Hypothalamus (tissue), 51 donors: ENCODE results near the gene KAT14.
"Not testable (repeated sequence)": the region's sequence is repeated elsewhere in the genome, so short reads cannot be mapped to it uniquely, and the experiment has no call there.

Source experiments
- DNase-seq, 51 donors: peaks; one replicate each; lab custom pipeline; 2025; lab: John Stamatoyannopoulos, UW

KAT14 gene

DNA sequence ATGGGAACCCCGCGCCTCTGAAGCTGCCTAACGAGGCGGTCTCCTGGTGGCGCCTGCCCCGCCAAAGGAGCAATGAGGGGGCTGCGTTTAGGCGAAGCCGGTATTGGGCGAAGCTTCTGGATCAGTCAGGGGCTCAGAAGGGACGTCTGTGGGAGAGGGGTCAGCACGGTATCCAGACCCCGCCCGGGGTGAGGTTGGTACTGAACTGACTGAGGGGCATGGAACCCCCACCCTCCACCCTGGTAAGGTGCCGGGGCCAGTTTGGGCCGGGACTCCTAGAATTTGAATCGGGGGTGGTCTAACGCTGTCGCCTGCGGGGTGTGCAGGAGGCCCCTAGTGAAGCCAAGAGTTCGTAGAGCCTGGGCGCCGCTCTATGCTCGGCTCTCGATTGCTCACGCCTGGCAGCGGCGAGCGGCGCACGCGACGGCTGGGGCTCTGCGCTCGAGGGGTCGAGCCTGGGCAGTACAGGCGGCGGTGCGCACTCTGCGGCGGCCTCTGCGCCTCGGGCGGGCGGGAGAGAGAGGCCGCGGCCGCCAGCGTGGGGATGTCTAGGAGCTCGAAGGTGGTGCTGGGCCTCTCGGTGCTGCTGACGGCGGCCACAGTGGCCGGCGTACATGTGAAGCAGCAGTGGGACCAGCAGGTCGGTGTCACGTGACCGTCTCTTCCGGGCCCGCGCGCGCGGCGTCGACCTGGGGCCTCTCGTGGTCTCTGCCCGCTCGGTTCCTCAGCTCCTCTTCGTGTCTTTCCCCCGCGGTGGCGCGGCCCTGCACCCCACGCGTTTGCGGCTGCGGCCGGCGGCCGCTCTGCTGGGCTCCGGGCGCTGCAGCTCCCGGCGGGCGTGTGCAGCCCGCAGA is at the start of gene KAT14, which contains the start of gene PET117:
Gene KAT14 (plus strand): TSS at position 452 of the 854 bp plus-strand sequence. CDS start 4,798 bp downstream, outside the sequence.
Gene PET117 (plus strand): TSS at position 452 of the 854 bp plus-strand sequence. CDS start 93 bp downstream, at position 545.
- DNase-seq, result peak; percentile 58 to 97 (median 85)

DNA sequence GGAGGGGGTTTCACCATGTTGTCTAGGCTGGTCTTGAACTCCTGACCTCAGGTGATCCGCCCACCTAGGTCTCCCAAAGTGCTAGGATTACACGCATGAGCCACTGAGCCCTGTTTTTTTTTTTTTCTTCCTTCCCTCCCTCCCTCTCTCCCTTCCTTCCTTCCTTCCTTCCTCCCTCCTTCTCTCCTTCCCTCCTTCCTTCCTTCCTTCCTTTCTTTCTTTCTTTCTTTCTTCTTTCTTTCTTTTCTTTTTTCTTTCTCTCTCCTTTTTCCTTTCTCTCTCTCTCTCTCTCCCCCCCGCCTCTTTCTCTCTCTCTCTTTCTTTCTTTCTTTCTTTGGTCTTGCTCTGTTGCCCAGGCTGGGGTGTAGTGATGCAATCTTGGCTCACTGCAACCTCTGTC is 49.4 kb upstream of the KAT14 start:
- not testable (repeated sequence) for DNase-seq

DNA sequence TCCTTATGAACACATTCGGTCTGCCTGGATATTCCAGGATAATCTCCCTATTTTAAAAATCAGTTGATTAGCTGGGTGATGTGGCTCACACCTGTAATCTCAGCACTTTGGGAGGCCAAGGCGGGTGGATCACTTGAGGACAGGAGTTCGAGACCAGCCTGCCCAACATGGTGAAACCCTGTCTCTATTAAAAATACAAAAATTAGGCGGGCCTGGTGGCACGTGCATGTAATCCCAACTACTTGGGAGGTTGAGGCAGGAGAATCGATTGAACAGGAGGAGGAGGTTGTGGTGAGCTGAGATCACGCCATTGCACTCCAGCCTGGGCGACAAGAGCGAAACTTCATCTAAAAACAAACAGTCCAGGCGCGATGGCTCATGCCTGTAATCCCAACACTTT is 48.8 kb upstream of the KAT14 start:
- DNase-seq, result not testable (repeated sequence)

GRCh38 chr20:18090044-18090443 is 47.6 kb upstream of the KAT14 start:
- no peak for DNase-seq

GRCh38 chr20:18090477-18090876 is 47.2 kb upstream of the KAT14 start:
- no peak for DNase-seq

DNA sequence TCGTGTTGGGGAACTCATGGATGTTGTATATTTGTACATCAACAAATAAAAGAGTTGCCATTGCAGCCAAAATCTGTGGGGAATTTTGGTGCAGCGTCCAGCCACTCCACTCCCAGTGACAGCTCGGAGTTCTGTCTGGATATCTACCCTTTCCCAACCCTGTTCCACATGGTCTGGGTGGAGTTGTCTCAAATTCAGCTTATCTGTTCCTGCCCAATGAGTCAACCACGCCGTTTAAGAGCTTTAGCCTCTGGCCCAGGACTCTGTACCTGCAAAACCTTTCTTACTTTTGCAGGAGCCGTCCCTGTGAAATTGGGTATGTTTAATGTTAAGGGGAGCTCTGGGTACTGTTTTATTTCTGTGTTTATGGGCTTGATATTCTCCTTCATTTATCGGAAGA is 46.0 kb upstream of the KAT14 start:
- no peak for DNase-seq

DNA sequence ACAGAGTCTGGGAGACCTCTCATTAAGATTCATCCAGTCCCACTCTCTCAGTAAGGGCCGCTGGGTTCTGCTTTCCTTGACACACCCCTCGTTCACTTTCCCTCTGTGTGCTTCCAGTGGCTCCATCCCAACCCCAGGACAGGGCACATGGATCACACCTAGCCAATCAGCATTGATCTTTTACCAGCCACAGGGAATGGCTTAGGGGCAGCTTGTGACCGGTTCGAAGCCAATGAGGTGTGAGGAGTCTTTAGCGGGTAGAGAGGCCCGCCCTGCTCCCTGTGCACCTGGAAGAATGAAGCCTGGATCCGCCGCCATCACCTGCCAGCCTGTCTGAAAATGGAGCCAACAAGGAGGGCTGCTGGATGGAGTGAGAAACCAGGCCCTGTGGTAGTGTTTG is 44.8 kb upstream of the KAT14 start:
- no peak for DNase-seq

DNA sequence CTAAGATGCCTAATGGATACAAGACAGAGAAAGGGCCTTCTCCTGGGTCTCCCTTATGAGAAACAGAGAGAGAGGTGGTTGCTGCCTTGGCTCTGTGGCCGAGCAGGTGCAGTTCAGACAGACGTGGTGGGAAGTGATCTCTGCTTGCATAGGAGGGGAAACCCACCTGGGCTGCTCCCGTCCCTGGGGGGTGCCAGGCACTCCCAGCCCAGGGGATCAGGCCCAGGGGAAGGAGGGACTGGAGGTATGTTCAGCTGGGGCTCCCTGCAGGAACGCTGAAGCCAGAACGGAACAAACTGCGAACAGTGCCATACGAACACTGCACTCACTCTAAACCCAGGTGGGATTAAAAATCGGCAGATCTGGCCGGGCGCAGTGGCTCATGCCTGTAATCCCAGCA is 44.3 kb upstream of the KAT14 start:
- no peak for DNase-seq

DNA sequence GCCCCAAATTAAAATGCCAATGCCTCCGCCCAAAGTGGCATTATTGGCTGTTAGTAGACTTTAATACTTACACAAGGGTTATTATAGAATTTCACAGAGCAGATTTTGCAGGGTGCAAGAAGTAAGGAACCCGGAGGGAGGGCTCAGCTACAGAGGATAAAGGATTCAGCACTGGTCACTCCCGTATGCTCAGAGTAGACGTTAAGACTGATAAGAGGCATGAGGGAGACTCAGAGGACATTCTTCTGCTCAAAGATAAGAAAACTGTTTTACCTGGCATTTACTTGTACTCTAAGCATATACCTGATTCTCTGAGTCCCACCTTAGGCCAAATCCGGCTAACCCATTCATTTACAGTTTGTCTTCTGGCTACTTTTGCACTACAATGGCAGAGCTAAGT is 43.5 kb upstream of the KAT14 start:
- DNase-seq, result no peak

- not testable (repeated sequence) for DNase-seq
Measured at GRCh38 chr20:18100569-18100968, 37.1 kb upstream of the KAT14 start.

DNA sequence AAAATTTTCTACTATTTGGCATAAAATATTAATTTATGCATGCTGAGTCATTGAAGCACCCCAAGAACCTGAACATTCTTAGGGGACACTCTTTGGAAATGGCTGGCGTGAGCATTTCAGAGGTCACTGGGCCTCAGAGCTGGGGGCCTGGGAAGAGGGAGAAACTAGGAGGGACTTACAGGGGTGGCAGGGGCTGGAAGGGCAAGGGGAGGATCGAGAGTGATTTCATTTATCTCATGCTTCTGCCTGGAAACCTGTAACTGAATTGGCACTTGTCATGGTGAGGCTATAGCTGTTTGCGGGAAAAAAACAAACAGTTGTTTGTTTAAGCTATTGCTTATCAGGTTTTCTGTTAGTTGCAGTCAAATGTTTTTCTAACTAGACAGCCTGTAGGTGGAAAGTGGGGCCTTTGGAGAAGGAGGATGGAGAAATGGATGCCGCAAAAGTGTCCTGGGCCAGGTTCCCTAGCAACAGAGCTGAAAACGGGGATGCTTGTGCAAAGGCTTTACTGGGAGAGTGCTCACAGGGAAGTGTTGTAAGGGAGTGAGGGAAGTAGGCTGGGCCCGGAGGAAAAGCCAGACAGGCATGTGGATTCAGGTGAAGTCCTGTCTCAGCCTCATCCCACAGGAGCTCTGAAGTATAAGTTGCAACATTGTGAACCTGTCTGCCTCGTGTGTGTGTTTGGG is 36.4 kb upstream of the KAT14 start:
- peak in 5 of 51 donors; percentile 3 to 9 (median 4) for DNase-seq

DNA sequence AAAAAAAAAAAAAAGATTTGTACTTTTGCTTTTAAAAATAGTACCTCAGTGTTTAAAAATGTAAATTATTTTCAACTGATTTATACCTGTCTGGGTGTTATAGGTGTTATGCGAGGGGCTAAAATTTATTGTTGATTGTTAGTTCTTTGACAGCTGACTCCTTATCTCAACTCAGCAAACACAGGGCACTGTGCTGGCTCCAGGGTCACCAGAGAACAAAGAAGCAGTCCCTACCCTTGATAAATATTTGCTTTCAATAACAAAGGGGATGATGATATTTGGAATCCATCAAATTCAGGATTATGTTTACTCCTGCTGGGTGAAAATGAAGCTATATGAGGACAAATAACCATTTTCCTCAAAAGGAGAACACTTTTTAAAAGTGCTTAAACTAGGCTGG is 34.2 kb upstream of the KAT14 start:
- no peak for DNase-seq

DNA sequence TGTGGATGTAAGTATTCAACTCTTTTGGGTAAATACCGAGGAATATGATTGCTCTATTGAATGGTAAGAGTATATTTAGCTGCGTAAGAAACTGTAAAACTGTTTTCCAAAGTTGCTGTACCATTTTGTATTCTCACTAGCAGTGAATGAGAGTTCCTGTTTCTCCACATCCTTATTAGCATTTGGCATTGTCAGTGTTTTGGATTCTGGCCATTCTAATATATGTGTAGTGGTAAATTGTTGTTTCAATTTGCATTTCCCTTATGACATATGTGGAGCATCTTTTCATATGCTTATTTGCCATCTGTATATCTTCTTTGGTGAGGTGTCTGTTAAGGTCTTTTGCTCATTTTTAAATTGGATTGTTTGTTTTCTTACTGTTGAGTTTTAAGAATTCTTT is 29.3 kb upstream of the KAT14 start:
- DNase-seq, result no peak

DNA sequence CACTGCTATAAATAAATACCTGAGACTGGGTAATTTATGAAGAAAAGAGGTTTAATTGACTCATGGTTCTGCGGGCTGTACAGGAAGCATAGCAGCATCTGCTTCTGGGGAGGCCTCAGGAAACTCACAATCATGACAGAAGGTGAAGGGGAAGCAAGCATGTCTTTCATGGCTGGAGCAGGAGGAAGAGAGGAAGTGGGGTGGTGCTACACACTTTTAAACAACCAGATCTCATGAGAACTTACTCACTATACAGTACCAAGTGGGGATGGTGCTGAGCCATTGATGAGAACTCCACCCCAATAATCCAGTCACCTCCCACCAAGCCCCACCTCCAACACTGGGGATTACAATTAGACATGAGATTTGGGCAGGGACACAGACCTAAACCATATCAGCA is 9.1 kb upstream of the KAT14 start:
- DNase-seq, result not testable (repeated sequence)

DNA sequence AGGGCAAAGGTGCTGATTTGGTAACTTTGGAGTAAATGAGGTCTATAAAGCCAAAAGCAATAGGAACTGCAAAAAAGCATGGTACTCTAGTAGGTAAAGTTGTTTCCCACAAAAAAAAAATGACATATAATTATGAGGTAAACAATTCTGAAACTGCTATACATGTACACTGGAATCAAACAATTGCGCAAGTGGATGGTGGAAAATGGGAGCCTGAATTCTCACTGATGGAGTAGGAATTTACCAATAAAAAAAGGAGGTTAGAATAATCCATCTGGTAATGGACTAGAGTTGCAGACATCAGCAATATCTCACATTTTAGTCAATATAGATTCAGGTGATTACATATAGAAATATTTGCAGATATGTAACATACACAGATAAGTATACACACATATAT is 5.0 kb upstream of the KAT14 start:
- DNase-seq, result no peak

GRCh38 chr20:18133962-18134361 is 3.7 kb upstream of the KAT14 start:
- DNase-seq, result no peak

DNA sequence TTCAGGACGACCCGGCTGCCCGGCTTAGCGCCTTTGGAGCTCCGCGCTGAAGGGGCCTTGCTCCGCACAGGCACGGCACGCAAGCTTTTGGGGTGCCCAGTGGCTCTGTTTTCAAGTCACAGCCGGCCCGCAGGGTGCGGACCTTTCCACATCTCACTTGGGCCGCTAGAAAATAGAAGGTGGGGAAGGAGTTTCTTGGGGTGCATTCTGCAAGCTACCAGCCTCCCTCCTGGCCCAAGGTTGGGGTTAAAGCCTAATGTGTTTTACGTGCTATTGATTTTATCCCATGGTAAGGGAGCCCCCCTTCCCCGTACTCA is 561 bp downstream of the KAT14 start:
- DNase-seq, result peak in 2 of 51 donors; percentile 32 to 45

DNA sequence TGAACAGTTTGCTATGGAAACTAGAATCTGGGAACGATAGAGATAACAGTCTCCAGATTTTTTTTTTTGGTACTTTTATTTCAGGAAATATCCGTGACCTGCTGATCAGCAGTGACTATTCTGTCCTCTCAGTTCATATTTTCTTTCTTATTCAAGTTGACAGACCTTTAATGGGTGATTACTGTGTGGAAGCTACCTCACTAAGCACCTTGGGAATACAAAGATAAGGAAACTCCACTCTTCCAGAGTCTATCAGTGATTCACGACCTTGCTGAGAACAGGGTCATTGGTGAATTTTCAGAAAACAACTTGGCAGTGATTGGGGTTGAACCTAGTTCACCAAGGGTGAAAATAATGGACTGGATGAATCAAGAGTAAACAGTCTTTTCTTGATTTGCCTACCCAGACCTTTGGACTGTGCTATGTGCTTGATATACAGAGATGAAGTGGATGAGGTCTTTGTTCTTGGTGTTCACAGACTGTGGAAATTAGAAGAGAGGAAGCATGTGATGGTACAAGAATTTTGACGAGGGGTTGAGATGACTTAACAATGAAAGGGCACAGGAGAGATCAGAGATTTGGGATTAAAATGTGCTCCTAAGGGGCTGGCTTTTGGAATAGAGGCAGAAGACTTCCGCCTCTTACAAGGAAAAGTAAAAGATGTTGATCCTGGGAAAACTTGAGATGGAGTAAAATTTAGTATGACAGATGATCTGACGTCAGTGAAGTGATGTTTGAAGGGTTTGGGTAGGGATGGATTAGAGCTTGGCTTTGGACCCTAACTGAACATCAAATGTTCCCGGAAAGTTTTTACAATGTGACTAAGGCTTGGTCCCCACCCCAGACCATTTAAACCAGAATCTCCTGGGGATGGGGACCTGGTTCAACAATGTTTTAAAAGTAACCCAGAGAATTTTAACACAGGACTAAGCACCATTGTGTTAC is 1.2 kb downstream of the KAT14 start:
- DNase-seq, result no peak

DNA sequence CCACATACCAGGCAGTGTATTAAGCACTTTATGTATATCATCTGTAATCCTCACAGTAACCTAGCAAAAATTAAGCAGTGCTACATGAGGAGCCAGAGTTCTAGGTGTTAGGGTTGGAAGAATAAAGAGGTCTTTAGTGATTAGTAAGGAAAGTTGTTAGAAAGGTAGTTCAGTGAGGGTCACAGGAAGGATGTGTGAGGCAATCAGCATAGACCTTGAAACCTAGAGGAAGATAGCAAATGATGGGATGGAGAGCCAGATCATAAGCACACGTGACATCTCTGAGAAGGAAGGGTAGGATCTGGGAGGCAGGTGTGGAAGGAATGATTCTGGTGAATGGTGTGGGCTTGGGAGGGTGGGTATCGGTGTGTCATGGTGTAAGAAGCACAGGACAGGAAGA is 2.2 kb downstream of the KAT14 start:
- DNase-seq, result no peak

DNA sequence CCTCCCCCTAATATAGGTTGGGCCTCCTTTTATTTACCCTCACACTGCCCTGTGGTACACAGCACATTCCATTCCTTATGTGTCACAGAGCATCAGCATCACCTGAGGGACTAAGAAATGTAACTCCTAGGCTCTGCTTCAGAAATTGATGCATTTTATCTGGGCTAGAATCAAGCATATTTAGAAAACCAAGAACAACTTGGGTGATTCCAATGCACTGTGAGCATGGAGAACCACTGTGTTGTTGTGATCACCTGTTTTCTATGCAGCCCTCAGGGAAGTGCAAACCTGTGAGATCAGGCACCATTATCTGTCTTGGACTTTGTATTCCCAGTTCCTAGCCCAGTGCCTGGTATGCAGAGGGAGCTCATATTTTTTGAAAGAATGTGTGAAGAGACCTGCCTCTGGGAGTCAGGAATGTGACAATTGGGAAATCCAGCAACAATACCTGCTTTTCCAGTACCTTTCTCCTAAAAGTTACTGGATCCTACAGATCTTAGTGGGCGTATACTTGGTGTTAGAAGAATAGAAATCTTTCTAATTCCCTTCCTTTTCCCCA is 7.0 kb downstream of the KAT14 start:
- no peak for DNase-seq

DNA sequence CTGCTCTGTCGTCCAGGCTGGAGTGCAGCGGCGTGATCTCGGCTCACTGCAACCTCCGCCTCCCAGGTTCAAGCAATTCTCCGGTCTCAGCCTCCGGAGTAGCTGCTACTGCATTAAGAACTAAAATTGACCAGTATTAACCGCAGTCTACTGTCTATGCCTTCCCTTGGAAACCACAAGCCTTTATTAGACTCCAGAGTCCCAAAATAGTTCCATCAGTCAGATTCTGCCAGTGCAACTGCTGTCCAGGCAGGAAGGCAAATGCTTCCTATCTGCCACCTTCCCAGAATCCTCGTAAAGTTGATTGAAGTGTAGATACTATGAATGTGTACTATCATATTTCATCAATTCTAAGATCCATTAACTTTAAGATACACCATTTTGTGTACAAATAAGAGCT is 16.7 kb downstream of the KAT14 start:
- DNase-seq, result no peak
